Eye (tissue), 1 donor: ENCODE results near the gene ASAP2.

Experiments
- DNase-seq: peaks from one replicate; pipeline ENCODE4 v3.0.0-alpha.2; 2015

ASAP2 gene

GRCh38 chr2:9184361-9184760 is 22.3 kb upstream of the ASAP2 start:
- DNase-seq = no peak

DNA sequence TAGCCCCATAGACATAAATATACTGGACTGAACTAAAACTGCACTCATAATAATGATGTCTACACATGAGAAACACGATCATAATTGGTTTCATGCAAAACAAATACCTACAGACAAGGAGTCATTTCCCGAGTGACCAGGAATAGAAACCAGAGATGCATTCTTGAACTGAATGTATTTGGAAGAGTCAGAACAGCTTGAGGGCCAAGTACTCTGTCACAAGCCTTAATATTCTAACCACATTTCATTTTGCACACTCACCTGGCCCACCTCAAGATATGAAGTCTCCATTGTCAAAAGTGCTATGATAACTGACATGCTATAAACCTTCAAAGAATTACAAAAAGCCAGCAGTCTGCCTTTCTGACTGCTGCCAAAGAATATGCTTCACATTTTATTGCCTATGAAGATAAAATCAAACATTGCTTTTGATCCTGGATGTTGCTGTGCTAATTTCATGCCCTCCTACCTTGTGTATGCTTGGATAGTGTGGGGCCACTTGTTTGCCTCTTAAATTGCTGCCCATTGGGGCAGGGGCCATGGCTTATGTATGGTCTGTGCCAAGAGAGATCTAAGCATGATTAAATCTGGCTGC is 18.9 kb upstream of the ASAP2 start:
- DNase-seq = no peak

DNA sequence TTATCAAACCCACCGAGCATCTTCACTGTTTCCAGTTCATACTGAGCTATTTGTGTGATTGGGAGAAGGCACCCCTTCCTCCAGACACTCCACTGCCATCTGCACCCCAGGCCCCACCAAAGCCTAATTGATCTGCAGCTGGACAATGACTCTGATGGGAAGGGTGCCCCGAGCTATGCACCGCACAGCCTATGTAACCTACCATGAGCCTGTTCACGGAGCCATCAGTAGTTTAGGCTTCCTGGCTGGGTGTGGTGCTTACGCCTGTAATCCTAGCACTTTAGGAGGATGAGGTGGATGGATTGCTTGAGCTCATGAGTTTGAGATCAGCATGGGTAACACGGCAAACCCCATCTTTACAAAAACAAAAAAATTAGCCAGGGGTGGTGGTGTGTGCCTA is 17.8 kb upstream of the ASAP2 start:
- no peak for DNase-seq

DNA sequence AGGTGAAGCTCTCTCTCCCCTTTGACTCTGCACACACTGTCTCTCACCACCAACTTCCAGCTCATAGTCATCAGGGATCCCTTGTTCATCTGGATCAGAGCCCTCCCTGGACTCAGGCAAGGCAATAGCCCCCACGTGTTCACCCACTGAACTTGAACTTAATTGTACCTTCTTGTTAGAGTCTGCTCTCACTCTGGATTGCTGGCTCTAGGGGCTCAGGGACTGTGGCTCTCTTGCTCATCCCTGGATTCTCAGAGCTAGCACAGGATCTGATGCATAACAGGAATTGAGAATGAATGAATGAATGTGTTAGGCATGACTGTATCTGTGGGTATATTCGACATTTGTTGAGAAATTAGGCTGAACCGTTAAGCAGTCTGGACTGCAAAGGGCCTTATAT is 16.7 kb upstream of the ASAP2 start:
- DNase-seq = no peak

DNA sequence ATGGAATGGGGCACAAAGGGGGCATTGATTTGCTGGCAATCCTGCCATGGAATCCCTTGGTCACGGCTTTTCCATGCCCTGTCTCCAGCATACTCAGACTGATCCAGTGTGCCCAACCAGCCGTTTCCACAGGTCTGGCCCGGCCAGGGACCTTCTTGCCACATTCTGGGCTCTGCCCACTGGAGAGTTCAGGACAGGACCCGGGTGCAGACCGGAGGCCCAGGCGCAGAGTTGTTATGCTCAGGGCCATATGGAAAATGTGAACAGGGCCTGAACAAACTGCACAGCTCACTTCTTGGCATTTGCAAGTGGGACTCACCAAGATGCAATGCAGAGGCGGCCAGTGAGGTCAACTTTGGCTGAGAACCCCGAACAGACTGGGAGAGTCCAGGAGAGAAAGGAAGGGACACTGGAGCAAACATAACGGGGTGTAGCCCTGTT is 15.6 kb upstream of the ASAP2 start:
- peak; percentile 69 for DNase-seq

- DNase-seq = no peak
Measured at GRCh38 chr2:9192712-9193111, 13.9 kb upstream of the ASAP2 start.

DNA sequence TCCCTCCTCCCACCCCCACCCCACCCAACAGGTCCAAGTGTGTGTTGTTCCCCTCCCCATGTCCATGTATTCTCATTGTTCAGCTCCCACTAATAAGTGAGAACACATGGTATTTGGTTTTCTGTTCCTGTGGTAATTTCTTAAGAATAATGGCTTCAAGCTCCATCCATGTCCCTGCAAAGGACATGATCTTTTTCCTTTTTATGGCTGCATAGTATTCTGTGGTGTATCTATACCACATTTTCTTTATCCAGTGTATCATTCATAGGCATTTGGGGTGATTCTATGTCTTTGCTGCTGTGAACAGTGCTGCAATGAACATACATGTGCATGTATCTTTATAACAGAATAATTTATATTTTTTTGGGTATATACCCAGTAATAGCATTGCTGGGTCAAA is 12.3 kb upstream of the ASAP2 start:
- no peak for DNase-seq

GRCh38 chr2:9196637-9197036 is 10.0 kb upstream of the ASAP2 start:
- no peak for DNase-seq

- DNase-seq = no peak
Measured at GRCh38 chr2:9197916-9198315, 8.7 kb upstream of the ASAP2 start.

GRCh38 chr2:9199716-9200632 is 6.6 kb upstream of the ASAP2 start:
- DNase-seq = no peak

DNA sequence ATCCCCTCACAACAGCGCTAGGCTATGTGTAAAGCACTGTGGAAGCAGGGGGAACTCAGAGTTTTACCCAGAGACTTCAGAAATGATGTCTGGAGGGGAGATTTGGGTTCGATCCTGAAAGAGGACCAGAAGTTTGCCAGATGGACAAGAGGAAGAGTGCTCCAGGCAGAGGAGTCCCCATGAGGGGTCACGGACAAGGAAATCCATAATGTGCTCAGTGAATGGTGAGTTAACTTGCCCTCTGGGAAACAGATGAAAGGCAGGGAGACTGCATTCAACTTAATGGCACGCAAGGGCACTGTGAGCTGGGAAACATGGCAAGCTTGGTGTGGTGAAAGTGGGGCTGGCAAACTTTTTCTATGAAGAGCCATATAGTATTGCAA is 6.0 kb upstream of the ASAP2 start:
- DNase-seq = peak; percentile 80

GRCh38 chr2:9201185-9201891 is 5.3 kb upstream of the ASAP2 start:
- DNase-seq = no peak

GRCh38 chr2:9203006-9203405 is 3.6 kb upstream of the ASAP2 start:
- DNase-seq = no peak

GRCh38 chr2:9203876-9204275 is 2.7 kb upstream of the ASAP2 start:
- no peak for DNase-seq

DNA sequence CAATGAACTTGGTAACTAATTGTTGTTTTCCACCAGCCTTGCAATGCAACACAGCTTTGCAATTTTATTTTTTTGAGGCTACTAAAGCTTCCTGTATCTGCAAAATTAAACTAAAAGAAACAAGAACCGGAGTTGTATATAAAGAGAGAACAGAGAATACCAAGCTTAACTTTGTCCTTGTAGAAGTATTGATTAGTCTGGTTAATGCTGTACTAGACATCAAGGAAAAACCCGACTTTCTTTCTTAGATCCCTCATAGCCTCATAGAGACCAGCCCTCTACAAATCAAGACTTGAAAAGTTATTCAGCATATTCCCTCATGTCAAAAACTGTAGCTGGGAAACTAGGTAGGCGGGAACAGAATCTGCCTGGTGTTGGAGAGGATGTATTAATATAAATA is 1.7 kb upstream of the ASAP2 start:
- no peak for DNase-seq

GRCh38 chr2:9205486-9205885 is 1.1 kb upstream of the ASAP2 start:
- DNase-seq = no peak

GRCh38 chr2:9206991-9207640 is 504 bp downstream of the ASAP2 start:
- DNase-seq = peak; percentile 72

- peak; percentile 71 for DNase-seq
Measured at GRCh38 chr2:9207641-9208311, 1.2 kb downstream of the ASAP2 start.

DNA sequence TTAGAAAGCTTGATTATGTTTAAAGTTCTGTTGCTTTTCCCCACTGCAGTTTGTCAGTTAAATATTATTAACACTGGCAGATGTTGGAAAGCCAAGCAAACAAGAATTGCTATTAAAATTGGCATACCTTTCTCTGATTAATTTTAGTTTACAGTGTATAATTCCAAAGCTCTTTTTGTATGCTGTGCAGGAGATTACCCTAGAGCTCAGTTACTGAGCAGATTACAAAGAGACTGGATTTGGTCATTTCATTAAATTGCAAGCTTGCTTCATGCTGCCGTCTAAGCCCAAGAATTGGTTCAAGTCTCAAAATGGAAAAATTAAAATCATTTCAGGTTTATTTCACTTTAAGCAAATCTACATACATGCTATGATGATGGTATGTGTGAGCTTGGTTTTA is 2.3 kb downstream of the ASAP2 start:
- no peak for DNase-seq

DNA sequence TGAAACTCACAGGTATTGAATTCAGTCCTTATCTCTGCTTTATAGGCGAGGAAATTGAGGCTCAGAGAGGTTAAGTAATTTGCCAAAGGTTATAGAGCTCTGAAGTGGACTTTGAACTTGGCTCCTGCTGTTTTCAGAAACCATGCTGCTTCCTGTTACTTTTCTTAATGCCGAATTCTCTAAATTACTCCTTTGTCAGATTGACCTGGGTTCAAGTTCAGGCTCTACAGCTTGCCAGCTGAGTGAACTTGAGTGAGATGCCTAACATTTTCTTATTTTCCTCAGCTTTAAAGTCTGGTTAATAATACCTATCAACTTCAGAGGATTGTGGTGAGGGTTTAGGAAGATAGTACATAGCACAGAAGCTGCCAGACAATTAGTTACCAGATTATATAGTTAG is 3.4 kb downstream of the ASAP2 start:
- DNase-seq = no peak

DNA sequence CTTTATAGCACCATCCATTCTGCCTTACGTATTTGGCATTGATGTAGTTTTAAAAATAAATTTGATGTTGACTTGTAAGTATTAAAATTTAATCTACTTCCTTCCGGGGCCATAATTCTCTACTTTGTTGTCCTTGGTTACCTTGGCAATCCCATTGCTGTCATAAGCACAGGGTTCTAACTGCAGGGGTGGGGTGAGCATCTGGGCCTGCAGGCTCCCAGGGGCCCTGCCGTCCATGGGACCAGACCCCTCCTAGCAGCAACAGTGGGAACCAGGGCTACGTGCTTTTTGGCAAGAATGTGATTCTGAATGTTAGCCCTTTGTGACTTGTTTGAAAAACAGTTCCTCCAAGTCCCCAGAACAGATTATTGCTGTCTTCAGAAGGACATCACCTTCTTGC is 4.9 kb downstream of the ASAP2 start:
- DNase-seq = no peak

- DNase-seq = no peak
Measured at GRCh38 chr2:9212010-9212635, 5.5 kb downstream of the ASAP2 start.
